Activated CD4-positive, CD25-positive, alpha-beta regulatory T cell treated with anti-CD3 and anti-CD28 coated beads, Interleukin-2, amount 50 U/mL, for 24 hours (primary cell): ENCODE data around the gene ESD.

Experiments
- ATAC-seq, 2 donors: fragments of 150-1000 bp; cut with Tn5 transposase; one replicate each; pipeline ENCODE4 v1.10.0; 2021; ENCODE audit warnings: mild to moderate bottlenecking in 1 of 2, moderate library complexity in 1 of 2

ESD gene

DNA sequence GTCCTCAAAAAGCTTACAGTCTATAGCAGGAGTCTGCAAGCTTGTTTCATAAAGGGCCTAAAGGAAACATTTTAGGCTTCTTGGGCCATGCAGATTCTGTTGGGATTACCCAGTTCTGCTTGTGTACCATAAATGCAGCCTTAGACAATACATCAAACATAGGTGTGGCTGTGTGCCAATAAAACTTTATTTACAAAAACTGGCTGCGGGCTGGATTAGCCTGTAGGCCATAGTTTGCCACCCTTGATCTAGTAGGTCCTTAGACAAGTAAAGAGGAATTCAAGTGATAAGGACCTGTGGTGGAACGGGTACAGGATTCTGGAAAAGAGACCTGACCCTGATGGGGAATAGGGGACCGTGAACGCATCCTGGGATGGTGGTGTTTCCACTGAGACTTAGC, 51.9 kb downstream of the ESD start:
- ATAC-seq: no peak

DNA sequence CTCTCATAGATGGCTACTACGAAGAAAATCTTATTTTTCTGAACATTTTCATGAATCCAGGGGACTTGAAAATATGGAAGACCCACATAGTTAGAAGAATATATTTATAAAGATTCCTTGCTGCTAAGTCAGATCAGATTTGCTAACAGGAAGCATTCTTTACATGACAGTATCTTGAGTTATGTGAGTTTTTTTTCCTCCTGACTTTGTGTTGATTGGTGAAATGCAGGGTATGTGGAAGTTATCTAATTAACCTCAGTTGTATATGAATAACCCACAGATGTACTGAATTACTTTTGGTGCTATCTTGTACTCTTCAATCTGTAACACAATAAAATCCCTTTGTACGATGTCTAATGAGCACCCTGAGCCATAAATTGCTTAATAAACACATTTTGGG, 53.8 kb downstream of the ESD start:
- no peak for ATAC-seq

DNA sequence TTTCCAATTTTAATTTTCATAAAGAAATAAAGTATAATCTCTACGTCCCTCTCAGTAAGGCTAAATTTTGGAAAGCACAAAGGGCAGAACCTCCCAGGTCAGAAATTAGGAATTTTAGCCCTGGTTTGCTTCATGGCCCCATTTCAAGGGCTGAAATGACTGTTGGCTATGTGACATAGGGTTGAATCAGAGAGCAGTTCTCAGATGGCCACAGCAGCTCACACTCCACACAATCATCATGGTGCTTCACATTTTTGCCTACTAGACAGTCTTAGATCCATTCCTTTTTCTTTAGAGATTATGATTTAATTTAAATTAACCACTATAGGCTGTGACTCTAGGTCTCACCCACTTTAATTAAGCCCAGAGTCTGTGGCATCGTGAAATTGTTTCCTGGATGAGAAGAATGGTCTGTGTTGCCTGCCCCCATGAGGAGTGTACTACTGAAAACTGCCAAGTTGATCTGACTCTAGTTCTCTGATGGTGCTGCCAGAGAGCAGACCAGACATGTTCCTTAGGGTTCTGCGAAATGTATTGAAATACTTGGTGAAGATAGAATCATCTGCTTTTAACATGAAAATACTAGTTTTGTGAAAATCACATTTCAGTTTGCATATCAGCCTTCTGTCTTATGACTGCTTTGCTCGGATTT, 57.4 kb downstream of the ESD start:
- ATAC-seq: no peak

DNA sequence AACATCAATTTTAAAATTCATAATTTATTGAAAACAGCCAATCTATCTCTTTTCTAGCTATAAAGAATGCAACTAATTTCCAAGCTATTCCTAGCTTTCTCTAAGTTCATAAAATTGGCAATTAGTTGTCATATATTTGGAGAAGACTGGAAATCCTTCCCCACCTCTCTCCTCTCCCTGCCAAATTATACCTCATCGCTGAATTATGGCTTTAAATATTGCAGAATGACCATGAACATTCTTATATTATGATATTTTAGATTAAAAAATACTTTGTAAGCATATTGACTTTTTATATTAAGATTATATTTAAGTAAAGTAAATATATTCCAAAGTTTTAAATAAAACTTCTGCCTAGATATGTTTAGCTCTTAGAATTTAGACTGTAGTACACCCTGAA, 58.2 kb downstream of the ESD start:
- no peak for ATAC-seq

DNA sequence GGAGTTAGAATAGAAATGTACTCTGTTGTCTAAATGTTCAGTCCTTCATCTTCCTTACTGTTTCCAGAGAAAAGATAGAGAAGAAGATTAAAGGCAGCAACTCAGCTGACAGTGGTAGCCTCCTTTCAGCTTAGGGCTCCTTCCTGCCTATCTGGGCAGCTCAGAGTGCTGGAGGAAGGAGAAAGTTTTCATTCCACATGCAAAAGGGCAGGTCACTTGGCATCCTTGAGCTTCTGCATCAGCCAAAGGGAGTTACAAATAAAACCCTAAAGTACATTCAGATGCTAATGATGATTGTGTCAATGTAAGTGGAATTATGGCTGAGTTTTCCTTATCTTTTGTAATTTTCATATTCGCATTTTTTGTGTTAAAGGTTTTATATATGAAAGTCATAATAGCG, 58.9 kb downstream of the ESD start:
- no peak for ATAC-seq

DNA sequence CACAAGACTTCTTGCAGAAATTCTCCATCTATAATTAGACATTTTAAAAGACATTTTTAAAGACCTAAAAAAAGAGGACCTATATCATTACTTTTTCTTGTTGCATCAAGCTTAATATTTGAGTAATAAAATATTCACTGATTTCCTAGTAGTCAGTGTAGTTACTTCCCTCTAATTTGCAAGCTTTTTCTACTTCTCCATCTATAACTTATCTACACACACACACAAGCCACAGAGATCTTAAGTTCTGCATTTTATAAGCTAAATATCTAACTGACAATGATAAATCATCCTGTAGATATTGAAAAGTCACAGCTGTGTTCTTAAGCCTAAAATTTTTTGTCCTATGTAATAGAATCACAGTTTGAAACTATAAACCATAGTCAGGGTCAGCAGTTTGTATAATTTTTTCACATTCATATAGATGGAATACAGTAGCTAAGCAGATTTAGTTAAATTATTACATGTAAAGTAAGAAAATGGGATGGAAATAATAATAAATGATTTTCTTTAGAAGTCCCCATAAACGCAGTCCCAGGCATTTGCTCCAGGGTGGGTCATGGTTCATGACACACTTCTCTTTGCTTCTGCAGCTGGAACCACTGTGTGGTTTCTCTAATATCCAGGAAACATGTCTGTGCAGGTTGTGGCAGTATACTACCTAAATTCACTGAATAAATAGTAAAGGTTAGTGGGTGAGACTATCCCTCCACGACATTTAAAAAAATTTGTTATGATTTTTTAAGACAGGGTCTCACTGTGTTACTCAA, 60.2 kb downstream of the ESD start:
- no peak for ATAC-seq

DNA sequence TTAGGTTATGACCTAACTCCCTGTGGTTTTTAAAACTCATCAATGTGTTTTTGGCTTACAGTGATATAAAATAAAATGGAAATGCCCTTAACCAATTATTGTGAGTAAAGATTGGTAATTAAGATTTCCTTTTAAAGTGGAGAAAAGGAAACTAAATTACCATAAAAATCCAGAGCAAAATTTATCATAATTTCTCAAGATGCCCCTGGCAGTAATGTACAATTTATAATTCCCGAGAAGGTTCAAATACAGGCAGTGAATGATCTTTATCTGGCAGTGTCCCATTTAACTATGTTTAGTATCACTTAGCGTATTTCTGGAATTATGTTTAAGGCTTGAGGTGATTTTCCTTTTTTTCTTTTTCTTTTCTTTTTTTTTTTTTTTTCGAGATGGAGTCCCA, 61.5 kb downstream of the ESD start:
- ATAC-seq: no peak

DNA sequence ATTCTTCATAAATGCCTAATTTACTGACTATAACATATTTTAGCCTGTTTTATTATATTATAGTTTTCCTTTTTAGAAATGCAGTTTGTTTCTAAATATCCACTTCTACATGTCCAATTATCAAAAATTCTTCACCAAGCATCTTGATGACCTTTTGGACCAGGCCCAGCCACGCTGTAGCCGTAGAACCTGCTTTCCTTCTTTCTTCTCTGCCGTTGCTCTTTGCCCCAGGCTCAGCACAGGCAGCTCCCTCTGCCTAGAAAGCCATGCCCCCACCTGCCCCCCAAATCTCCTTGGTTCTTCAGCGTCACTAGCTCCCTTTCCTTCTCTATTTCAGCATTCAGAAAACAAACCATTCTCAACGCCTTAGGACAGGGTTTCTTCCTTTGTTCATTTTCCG, 65.4 kb downstream of the ESD start:
- no peak for ATAC-seq

DNA sequence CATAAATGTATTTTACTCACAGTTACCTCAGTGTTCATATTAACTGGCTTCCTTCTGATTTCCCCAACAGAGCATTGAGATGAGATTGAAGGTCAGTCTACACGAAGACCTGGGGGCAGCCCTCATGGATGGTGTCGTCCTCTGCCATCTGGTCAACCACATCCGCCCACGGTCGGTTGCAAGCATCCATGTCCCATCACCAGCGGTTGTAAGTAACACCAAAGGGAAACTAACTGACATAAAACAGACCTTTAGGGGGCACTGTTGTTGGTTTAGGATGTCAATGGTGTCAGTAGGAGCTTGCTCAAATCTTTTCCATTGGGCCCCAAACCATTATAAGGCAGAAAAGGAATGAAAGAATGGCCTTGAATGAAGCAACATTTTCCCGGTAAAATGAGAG, 68.2 kb downstream of the ESD start:
- no peak for ATAC-seq

DNA sequence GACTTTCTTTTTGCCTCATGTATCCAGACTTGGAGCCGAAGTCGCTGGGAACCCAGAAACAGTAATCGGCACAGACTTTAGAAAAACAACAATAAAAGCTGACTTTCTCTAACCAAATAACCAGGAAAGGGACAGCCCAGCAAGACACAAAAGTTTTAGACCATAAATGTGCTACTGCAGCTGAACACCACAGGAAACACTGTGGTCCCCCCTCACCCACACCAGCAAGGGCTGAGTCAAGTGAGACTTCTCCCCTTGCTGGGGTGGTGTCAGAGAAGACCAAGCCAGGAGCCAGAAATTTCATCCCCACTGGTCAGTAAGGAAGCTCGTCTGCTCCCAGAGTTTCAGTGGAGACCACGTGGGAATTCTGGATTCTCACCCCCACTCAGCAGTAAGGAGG, 70.6 kb downstream of the ESD start:
- no peak for ATAC-seq
